Ascending aorta (tissue), 2 donors: Measurements from ENCODE around the gene MNX1. TPM values are rescaled to one million over a fixed set of nuclear protein-coding genes. Genes with fewer than 3 reads are reported as not detected.

Experiments
- DNase-seq, 2 donors: peaks; one replicate each; pipeline ENCODE4 v3.0.0-alpha.2; 2019; ENCODE audit warnings: low spot score in 2 of 2
- H3K27ac ChIP-seq, 2 donors: fragments of 200-600 bp; sonication (generic); one replicate each; pipeline ENCODE4 v1.5.1; 2016 to 2017; ENCODE audit warnings: mild to moderate bottlenecking in 1 of 2
- H3K27me3 ChIP-seq: fragments of 200-600 bp; sonication (generic); one replicate; pipeline ENCODE4 v1.5.1; 2017
- H3K36me3 ChIP-seq, 2 donors: fragments of 200-600 bp; sonication (generic); one replicate each; pipeline ENCODE4 v1.5.1; 2016
- H3K4me1 ChIP-seq, 2 donors: fragments of 200-600 bp; sonication (generic); one replicate each; pipeline ENCODE4 v1.5.1; 2016 to 2017; ENCODE audit warnings: mild to moderate bottlenecking in 1 of 2
- H3K4me3 ChIP-seq, 2 donors: fragments of 200-600 bp; sonication (generic); one replicate each; pipeline ENCODE4 v1.5.1; 2016 to 2017; ENCODE audit warnings: mild to moderate bottlenecking in 1 of 2
- H3K9me3 ChIP-seq, 2 donors: fragments of 200-600 bp; sonication (generic); one replicate each; pipeline ENCODE4 v1.5.1; 2016
- intact Hi-C: fragments of 100-400 bp; cut with DNase I; formaldehyde crosslinking; loops from one replicate; pipeline ENCODE4 v1.15.1; 2023
- total RNA-seq: library from RNA; depleted of rRNA; stranded (reverse); fragments of >200 nt; gene quantifications from one replicate; pipeline ENCODE4 v1.1.0, GENCODE V29; 2016
- TF ChIP-seq, protein P1 (sequence below), 3 experiments: fragments of 200-600 bp in 2 of 3; fragments of 450-650 bp in 1 of 3; sonication (generic) in 2 of 3; IDR thresholded peaks; one replicate each; pipeline ENCODE4 v1.5.1; 2016 to 2019; ENCODE audit warnings: antibody characterized with exemption in 3 of 3, mild to moderate bottlenecking in 1 of 3, moderate library complexity in 1 of 3

MNX1 gene
- total RNA-seq, result not detected

DNA sequence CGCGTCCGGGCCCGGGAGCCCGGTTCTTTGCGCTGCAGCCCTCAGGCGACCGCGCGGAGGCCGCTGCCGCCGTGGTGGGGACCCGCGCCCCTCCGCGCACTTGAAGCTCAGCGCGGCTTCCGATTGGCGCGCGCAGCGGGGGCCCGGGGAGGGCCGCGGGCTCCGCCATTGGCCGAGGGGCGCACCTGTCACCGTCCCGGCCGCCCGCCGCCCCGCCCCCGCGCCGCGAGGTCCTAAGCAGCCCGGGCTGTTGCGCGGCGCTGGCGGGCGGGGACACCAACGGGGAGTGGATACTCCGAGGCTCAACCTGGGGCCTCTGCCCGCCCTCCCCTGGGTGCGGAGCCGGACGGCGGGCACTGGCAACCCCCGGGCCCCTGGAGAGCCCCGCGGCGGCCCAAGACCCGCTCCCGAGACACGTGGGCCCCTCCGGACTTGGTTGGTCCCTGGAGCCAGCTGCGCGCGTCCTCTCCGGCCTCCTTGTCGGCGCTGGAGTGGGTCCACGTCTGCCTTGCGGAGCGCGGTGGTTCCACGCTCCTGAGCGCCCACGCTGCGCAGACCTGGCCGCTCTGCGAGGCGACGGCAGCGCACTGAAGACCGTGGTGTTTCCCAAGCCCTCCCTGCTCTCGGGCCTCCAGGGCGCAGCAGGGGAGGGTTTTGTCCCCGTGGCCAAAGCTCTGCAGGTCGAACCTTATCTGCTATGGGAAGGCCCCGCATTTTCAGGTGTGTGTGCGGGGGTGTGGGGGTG is at the start of gene MNX1:
Gene MNX1 (minus strand): TSS at position 76 of the 745 bp plus-strand sequence. CDS start 313 bp downstream, outside the sequence.
- peaks cover 2 to 3% of the 10 kb centered on the region in 2 donors for H3K4me1 ChIP-seq
- peaks cover 20% of the 10 kb centered on the region for H3K27me3 ChIP-seq
- no peaks in the 10 kb centered on the region for H3K36me3 ChIP-seq
- peak within 1 kb of the TSS; percentile 47 to 61 for H3K4me3 ChIP-seq
- intact Hi-C loops, result no loop called here
- H3K27ac ChIP-seq, result no peak within 1 kb of the TSS
- no peak for DNase-seq
- no peaks in the 10 kb centered on the region for H3K9me3 ChIP-seq
- TF ChIP-seq, protein P1, sequence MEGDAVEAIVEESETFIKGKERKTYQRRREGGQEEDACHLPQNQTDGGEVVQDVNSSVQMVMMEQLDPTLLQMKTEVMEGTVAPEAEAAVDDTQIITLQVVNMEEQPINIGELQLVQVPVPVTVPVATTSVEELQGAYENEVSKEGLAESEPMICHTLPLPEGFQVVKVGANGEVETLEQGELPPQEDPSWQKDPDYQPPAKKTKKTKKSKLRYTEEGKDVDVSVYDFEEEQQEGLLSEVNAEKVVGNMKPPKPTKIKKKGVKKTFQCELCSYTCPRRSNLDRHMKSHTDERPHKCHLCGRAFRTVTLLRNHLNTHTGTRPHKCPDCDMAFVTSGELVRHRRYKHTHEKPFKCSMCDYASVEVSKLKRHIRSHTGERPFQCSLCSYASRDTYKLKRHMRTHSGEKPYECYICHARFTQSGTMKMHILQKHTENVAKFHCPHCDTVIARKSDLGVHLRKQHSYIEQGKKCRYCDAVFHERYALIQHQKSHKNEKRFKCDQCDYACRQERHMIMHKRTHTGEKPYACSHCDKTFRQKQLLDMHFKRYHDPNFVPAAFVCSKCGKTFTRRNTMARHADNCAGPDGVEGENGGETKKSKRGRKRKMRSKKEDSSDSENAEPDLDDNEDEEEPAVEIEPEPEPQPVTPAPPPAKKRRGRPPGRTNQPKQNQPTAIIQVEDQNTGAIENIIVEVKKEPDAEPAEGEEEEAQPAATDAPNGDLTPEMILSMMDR (IDR thresholded peaks at IDR 0.05), result no peak

DNA sequence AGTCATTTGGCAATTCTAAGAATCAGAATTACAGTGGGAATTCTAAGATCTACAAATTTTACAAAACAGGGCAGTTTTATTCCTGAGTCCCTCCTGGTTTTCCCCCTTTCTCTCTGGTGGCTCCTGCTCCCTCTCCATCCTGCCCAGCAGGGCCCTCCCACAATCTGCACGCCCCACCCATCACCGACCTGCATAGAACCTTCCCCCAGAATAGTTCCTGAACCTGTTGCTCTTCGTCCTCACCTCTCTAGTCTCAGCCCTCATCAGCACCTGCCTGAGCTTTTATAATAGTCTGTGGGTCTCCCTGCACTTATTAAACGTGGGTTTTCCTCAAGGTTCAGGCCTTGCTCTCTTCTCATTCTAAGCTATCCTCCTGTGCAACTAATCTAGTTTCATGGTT is 49.1 kb upstream of the MNX1 start:
- H3K27me3 ChIP-seq, result no peaks in the 10 kb centered on the region
- H3K36me3 ChIP-seq, result no peaks in the 10 kb centered on the region
- H3K9me3 ChIP-seq, result peaks cover 3 to 7% of the 10 kb centered on the region in 2 donors
- DNase-seq, result no peak
- no peak overlapping the region for H3K4me3 ChIP-seq
- no peak overlapping the region for H3K27ac ChIP-seq
- intact Hi-C loops, result no loop called here
- TF ChIP-seq, protein P1 (IDR thresholded peaks at IDR 0.05), result no peak
- H3K4me1 ChIP-seq, result no peaks in the 10 kb centered on the region

- no peak overlapping the region for H3K4me3 ChIP-seq
- H3K27ac ChIP-seq, result no peak overlapping the region
- H3K36me3 ChIP-seq, result no peaks in the 10 kb centered on the region
- TF ChIP-seq, protein P1 (IDR thresholded peaks at IDR 0.05), result no peak
- intact Hi-C loops, result no loop called here
- H3K4me1 ChIP-seq, result no peaks in the 10 kb centered on the region
- peaks cover 3 to 7% of the 10 kb centered on the region in 2 donors for H3K9me3 ChIP-seq
- H3K27me3 ChIP-seq, result no peaks in the 10 kb centered on the region
- DNase-seq, result no peak
Measured at GRCh38 chr7:157058701-157059100, 48.2 kb upstream of the MNX1 start.

- H3K36me3 ChIP-seq, result no peaks in the 10 kb centered on the region
- H3K27ac ChIP-seq, result no peak overlapping the region
- H3K4me3 ChIP-seq, result no peak overlapping the region
- TF ChIP-seq, protein P1 (IDR thresholded peaks at IDR 0.05), result no peak
- no peaks in the 10 kb centered on the region for H3K27me3 ChIP-seq
- no peaks in the 10 kb centered on the region for H3K4me1 ChIP-seq
- H3K9me3 ChIP-seq, result peaks cover 1 to 7% of the 10 kb centered on the region in 2 donors
- no peak for DNase-seq
- intact Hi-C loops, result no loop called here
Measured at GRCh38 chr7:157058068-157058467, 47.6 kb upstream of the MNX1 start.

GRCh38 chr7:157056957-157057902 is 46.8 kb upstream of the MNX1 start:
- Histone ChIP-seq H3K27me3 (no peaks in the 10 kb centered on the region), H3K4me3 (no peak overlapping the region), H3K9me3 (peaks cover 0 to 7% of the 10 kb centered on the region in 2 donors), H3K4me1 (no peaks in the 10 kb centered on the region), H3K36me3 (no peaks in the 10 kb centered on the region), H3K27ac (no peak overlapping the region)
- intact Hi-C loops, result no loop called here
- TF ChIP-seq, protein P1 (IDR thresholded peaks at IDR 0.05), result no peak
- DNase-seq, result no peak
